Parathyroid adenoma (tissue), 2 donors: ENCODE results near the gene ZNF311.

Experiments used
- H2AFZ ChIP-seq: fragments of 300-600 bp; sonication (generic); one replicate; pipeline ENCODE4 v1.7.0; 2017; ENCODE audit warnings: antibody characterized with exemption, mild to moderate bottlenecking
- H3K27ac ChIP-seq: fragments of 300-600 bp; sonication (generic); one replicate; pipeline ENCODE4 v1.7.0; 2017
- H3K27me3 ChIP-seq: fragments of 300-600 bp; sonication (generic); one replicate; pipeline ENCODE4 v1.7.0; 2017; ENCODE audit warnings: low read length; ENCODE audit not compliant: control insufficient read depth, insufficient read depth
- H3K36me3 ChIP-seq: fragments of 300-600 bp; sonication (generic); one replicate; pipeline ENCODE4 v1.7.0; 2017; ENCODE audit warnings: low read length; ENCODE audit not compliant: control insufficient read depth, insufficient read depth
- H3K4me1 ChIP-seq: fragments of 300-600 bp; sonication (generic); one replicate; pipeline ENCODE4 v1.7.0; 2017; ENCODE audit warnings: control low read depth
- H3K4me2 ChIP-seq: fragments of 300-600 bp; sonication (generic); one replicate; pipeline ENCODE4 v1.7.0; 2017; ENCODE audit warnings: low read length
- H3K4me3 ChIP-seq: fragments of 300-600 bp; sonication (generic); one replicate; pipeline ENCODE4 v1.7.0; 2017; ENCODE audit warnings: low read depth, low read length
- H3K79me2 ChIP-seq: fragments of 300-600 bp; sonication (generic); one replicate; pipeline ENCODE4 v1.7.0; 2017; ENCODE audit warnings: control low read depth
- H3K9ac ChIP-seq: fragments of 300-600 bp; sonication (generic); one replicate; pipeline ENCODE4 v1.7.0; 2017; ENCODE audit warnings: mild to moderate bottlenecking
- H3K9me3 ChIP-seq: fragments of 300-600 bp; sonication (generic); one replicate; pipeline ENCODE4 v1.7.0; 2017; ENCODE audit warnings: low read length; ENCODE audit not compliant: control insufficient read depth
- CTCF ChIP-seq: fragments of 300-600 bp; sonication (generic); IDR thresholded peaks from one replicate; pipeline ENCODE4 v1.7.0; 2017; ENCODE audit warnings: antibody characterized with exemption, mild to moderate bottlenecking
- donor health status: primary hyperparathyroidism.

Gene ZNF311

GRCh38 chr6:28947831-28948270 lies 57.3 kb downstream of the ZNF311 start:
- Histone ChIP-seq H2AFZ (no peak overlapping the region), H3K9ac (no peak overlapping the region), H3K9me3 (no peaks in the 10 kb centered on the region), H3K4me3 (no peak overlapping the region), H3K4me2 (no peak overlapping the region), H3K36me3 (no peaks in the 10 kb centered on the region), H3K79me2 (no peaks in the 10 kb centered on the region), H3K4me1 (no peaks in the 10 kb centered on the region), H3K27me3 (no peaks in the 10 kb centered on the region), H3K27ac (no peak overlapping the region)
- no peak for TF ChIP-seq CTCF

- Histone ChIP-seq H3K36me3 (no peaks in the 10 kb centered on the region), H3K9me3 (no peaks in the 10 kb centered on the region), H3K27me3 (no peaks in the 10 kb centered on the region), H3K4me1 (no peaks in the 10 kb centered on the region), H3K27ac (no peak overlapping the region), H2AFZ (no peak overlapping the region), H3K79me2 (no peaks in the 10 kb centered on the region), H3K4me2 (no peak overlapping the region), H3K9ac (no peak overlapping the region), H3K4me3 (no peak overlapping the region)
- TF ChIP-seq CTCF = no peak
Observed at GRCh38 chr6:28947067-28947765, 57.9 kb downstream of the ZNF311 start.

GRCh38 chr6:28945349-28945748 lies 59.8 kb downstream of the ZNF311 start:
- H3K27ac ChIP-seq = no peak overlapping the region
- no peak overlapping the region for H2AFZ ChIP-seq
- H3K4me3 ChIP-seq = no peak overlapping the region
- no peak overlapping the region for H3K9ac ChIP-seq
- H3K36me3 ChIP-seq = no peaks in the 10 kb centered on the region
- no peak overlapping the region for H3K4me2 ChIP-seq
- TF ChIP-seq CTCF = no peak
- H3K27me3 ChIP-seq = no peaks in the 10 kb centered on the region
- H3K9me3 ChIP-seq = no peaks in the 10 kb centered on the region
- H3K79me2 ChIP-seq = no peaks in the 10 kb centered on the region
- H3K4me1 ChIP-seq = no peaks in the 10 kb centered on the region
